HG03558 (cell line): Measurements from ENCODE around the gene NUP42.
"Not testable (repeated sequence)": the region's sequence is repeated elsewhere in the genome, so short reads cannot be mapped to it uniquely, and the experiment has no call there.

ENCODE experiments used
- ATAC-seq: cut with Tn5 transposase; IDR thresholded peaks from one replicate; pipeline ENCODE4 v1.9.1; 2021; ENCODE audit warnings: moderate number of reproducible peaks; ENCODE audit not compliant: unreplicated experiment; ENCODE audit errors: extremely low read depth

Gene NUP42, protein sequence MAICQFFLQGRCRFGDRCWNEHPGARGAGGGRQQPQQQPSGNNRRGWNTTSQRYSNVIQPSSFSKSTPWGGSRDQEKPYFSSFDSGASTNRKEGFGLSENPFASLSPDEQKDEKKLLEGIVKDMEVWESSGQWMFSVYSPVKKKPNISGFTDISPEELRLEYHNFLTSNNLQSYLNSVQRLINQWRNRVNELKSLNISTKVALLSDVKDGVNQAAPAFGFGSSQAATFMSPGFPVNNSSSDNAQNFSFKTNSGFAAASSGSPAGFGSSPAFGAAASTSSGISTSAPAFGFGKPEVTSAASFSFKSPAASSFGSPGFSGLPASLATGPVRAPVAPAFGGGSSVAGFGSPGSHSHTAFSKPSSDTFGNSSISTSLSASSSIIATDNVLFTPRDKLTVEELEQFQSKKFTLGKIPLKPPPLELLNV

DNA sequence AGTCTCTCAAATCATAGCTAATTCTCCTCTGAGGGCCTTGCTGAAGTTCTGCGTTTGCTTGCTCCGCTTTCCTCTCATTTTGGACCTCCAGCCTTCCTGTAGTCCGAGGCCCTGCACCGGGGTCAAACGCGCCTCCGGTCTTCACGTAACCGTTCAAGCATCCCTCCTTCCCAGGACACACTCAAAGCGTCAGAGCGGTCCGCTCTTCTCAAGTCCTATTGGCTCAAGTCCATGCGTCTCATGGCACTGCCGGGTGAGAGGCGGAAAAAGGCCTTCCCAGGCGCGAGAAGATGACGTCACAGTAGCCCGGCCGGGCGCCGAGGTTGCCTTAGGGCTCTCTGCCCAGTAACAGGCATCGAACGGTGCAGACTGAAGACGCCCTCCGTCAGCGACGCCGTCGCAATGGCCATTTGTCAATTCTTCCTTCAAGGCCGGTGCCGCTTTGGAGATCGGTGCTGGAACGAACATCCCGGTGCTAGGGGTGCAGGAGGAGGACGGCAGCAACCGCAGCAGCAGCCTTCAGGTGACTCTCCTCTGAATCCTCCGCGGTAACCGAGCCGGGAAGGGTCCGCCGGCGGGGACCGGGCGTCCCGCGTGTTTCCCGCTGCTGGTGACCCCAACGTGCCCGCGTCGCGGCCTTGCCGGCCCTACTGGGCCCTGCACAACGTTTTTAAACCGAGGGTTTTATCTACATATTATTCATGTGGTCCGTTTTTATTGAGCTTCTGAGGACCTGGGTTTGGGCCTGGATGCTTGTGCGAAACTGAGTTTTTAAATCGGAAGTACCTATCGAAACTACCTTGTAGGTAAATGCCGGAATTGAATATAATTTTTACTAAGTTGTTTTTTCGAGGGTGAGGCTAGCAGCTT, at the start of gene NUP42:
TSS of gene NUP42 (plus strand) at position 365 of the 870 bp plus-strand sequence. CDS start at position 403, 38 bp downstream.
- ATAC-seq = peak; percentile 94

DNA sequence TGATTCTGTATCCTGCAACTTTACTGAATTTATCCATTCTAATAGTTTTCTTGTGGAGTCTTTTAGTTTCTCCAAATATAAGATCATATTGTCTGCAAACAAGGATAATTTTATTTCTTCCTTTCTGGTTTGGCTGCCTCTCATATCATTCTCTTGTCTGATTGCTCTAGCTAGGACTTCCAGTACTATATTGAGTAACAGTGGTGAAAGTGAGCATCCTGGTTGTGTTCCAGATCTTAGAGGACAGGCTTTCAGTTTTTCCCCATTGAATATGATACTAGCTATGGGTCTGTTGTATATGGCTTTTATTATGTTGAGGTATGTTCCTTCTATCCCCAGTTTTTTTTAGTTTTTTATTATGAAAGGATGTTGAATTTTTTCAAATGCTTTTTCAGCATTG, 48.1 kb upstream of the NUP42 start:
- ATAC-seq = no peak

DNA sequence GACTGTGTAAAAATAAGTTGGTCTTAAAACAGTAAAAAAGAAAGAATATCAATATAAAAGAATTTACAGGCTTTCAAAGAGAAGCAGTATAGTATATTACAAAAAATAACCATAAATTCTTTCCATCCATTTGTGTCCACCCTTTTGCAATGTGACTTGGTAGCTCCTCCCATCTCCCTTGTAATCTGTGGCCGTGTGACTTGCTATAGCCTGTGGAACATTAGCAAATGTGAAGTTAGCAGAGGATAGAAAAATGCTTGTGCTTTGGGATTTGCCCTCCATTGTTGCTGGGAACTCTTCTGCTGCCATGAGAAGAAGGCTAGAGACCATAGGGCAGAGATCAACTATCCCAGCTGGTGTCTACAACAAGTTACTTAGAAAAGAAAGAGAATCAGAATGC, 46.1 kb upstream of the NUP42 start:
- ATAC-seq = no peak

DNA sequence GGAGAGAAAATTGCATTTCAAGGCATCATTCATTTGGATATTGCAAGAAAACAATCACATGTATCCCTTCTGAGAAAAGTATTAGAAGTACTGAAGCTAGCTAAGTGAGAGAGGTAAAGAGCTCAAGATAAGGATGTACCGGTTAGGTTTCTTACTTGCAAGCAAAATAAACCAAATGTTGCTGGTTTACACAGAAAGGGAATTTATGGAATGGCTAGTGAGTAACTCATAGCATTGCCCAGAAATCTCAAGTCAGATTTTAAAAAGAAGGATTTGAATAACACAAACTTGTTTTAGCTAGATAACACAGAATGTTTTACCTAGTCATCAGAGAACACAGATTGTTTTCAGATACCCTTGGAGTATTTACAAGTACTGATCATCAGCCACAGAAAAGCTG, 45.6 kb upstream of the NUP42 start:
- no peak for ATAC-seq

DNA sequence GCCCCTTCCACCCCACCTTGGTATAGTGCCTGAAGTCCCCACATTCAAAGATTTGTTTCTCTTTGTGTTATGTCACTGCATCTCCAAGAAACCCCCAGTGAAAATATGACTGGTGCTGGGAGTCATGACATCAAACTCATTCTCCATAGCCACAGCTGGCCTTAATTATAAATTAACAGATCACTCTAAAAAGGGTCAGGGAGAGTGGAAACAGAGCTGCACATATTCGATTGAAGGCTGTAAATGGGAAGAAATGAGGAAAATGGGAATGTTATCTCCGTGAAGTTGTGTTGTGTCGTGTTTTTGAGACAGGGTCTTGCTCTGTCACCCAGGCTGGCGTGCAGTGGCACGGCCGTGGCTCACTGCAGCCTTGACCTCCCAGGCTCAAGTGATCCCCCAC, 24.2 kb upstream of the NUP42 start:
- ATAC-seq = no peak

DNA sequence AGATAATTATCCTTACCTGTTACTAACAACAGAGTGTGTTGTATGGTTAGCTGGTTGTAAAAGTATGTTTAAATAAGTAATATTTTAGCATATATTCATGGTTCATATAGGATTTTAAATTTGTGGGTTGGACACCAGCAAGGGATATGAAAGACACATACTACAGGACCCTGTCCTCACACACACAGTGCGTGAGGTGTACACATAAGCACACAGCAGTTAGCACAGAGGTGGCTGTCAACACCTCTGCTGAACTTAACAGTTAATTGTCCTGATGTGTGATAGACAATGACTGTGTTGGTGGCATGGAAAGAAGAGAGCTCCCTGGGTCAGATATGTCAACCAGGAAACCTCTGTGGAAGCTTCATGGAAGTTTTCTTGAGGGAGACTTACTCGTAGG, 23.3 kb upstream of the NUP42 start:
- no peak for ATAC-seq

DNA sequence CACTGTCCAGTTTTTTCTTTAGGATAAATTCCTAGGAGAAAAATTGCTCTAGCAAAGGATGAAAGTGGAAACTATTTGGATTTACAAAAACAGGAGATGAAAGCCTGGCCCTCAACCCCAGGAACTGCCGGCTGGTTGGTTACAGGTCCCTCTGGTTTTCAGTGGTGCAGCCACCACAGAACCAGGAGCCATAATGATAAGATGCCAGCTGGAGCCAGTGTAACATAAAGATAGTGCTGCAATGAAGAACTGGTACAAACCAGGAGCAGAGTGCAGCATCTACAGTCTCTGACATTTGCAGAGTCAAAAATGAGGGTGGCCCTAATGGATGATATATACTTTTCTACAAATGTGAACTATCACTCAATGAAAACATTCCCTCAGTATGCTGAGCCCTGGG, 20.4 kb upstream of the NUP42 start:
- ATAC-seq = no peak

DNA sequence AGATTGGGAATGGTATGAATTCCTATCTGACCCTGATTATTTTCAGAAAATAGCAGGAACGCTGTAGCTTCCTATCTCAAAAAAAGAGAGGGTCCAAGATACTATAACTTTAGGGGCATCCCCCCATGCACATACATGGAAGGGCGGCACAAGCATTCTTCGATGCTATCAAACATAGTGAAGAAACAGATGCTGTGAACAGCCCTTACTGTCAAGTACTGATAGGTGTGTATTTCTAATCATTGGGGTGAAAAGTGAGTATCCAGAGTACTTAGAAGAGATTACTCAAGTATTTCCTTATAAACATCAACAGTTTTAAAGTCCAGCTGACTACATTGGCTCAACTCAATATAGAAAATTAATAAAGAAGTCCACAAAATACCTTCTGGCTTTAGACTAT, 17.0 kb upstream of the NUP42 start:
- ATAC-seq = no peak

DNA sequence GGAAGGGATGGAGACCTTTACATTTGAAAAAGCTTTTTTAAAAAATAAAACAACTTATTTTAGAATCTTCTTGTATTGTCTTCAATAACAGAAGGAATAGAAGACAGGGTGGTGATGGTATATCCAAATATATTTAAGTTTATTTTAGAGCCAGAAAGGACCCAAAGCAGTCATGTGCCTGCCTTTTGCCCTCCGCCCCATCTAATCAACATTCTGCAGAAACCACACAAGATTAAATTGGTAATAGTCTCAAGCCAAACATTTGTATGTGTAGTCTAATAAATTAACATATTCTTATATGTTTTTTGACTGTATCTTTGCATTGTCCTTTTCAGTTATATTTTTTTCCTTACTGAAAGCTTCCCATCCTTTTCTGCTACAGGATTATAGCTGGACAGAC, 16.5 kb upstream of the NUP42 start:
- ATAC-seq = no peak

DNA sequence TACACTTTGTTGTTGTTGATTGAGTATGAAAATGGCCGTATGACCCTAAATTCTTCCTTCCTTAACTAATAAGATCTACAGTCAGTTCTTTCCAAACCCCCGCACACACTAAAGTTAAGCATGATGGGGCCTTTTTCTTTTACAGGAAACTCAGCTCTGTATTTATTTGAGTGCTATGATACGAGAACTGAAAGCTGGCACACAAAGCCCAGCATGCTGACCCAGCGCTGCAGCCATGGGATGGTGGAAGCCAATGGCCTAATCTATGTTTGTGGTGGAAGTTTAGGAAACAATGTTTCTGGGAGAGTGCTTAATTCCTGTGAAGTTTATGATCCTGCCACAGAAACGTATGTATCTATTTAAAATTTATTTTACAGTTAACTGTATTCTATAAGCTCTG, 14.2 kb upstream of the NUP42 start:
- ATAC-seq = no peak

DNA sequence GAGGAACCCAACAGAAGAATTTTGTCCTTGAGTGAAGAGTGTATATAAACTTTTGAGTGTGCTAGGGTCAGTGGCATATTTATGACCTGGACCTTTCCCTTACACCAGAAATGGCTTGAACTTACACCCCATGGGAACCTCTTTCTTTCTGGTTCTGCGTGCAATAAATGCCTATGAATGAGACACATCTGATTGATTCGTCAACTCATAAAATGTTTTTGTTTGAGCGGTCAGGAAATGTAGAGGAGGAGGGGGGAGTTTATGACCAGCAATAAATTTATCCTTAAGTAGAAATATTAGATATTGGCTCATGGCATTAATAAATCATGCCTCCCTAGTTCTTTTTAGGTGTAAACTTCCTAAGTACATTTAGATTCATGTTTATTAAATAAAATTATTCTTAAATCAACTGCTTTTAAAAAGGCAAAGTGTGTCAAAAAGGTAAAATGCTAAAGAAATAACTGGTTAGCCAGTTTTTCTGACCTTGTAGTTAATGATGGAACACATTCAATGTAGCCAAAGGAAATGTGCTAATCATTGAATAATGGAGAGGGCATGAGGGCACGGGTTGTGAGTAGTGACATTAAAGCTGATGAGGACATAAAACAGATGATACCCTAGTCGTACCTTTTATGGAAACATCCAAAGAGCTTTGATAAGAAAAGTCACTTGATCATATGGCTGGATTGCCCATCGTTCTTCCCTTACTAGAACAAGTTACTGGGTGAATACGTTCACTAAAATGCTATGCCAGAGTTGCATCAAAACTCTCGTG, 13.6 kb upstream of the NUP42 start:
- ATAC-seq = no peak

DNA sequence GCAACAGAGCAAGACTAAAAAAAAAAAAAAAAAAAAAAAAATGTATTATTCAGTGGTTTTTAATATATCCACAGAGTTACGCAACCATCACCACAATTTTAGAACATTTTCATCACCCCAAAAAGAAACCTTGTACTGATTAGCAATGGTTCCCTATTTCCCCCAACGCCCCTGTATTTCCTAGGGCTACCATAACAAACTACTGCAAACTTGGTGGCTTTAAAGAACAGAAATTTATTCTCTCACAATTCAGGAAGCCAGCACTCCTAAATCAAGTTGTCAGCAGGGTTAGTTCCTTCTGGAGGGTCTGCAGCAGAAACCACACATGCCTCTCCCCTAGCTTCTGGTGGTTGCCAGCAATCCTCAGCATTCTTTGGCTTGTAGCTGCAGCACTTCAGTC, 5.9 kb upstream of the NUP42 start:
- no peak for ATAC-seq

DNA sequence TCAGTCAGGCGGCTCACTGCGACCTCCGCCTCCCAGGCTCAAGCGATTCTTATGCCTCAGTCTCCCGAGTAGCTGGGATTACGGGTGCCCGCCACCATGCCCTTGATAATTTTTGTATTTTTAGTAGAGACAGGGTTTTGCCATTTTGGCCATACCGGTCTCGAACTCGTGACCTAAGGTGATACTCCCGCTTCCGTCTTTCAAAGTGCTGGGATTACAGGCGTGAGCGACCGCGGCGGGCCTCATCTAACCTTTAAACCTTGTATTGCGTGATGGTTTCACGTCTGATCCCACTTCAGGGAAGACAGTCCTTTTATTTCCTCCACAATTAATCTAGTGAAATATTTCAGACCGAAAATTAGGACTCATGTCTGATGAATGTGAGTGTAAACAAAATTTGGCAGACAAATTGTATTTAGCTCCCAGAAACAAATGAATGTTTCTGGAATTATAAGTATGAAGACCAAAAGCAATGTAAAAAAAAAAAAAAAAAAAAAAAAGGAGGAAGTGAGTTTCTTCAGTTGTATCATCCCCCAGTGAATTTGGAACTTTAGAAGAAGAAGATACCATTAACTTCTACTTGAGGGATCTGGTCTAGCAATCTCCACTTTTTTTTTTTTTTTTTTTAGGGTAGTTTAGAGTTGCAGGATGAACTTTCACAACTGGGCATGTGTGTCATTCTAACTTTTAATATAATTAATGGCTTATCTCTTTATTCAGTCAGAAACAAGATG, 1.6 kb downstream of the NUP42 start:
- no peak for ATAC-seq

DNA sequence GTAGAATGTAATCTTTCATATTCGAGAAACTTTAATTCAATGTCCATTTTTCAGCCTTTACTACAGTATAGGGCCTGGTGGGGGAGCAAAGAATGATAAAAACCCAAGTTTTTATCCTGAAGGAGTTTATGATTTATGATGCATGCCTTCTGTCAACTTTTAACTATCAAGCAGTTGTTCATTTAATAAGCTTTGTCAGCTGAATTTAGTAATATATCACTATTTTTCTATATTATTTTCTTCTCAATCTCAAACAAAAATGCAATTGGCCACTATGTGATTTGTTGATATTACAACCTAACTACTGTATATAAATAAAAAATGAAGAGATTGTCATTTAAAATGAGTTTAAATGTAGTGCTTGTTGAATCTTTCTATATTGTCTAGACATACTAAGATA, 2.4 kb downstream of the NUP42 start:
- no peak for ATAC-seq

DNA sequence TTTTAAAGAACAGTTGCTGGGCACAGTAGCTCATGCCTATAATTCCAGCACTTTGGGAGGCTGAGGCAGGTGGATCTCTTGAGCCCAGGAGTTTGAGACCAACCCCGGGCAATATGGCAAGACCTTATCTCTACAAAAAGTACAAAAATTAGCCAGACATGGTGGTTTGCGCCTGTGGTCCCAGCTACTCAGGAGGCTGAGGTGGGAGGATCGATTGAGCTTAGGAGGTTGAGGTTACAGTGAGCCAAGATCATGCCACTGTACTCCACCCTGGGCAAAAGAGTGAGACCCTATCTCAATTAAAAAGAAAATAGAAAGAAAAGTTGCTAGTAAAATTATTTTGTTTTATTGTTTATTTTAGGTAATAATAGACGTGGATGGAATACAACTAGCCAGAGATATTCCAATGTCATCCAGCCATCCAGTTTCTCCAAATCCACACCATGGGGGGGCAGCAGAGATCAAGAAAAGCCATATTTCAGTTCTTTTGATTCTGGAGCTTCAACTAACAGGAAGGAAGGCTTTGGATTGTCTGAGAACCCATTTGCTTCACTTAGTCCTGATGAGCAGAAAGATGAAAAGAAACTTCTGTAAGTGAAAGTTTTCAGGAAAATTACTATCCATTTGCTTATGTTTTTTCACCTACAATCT, 3.0 kb downstream of the NUP42 start:
- ATAC-seq = no peak

DNA sequence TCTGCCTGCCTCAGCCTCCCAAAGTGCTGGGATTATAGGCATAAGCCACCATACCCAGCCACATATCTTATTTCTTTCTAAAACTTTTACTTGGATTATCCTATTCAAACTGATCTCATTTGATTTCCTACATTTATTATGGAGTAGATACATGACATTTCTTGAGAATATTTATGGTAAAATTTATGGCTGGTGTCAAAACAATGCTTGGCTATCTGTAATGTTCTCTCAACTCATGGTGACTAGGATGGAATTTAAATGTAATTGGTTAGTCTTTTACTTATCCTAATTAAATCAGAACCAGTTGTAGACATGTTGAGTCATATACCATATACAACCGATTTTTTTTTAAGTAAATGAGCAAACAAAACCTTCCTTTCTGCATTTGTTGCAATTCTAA, 4.1 kb downstream of the NUP42 start:
- ATAC-seq = no peak

DNA sequence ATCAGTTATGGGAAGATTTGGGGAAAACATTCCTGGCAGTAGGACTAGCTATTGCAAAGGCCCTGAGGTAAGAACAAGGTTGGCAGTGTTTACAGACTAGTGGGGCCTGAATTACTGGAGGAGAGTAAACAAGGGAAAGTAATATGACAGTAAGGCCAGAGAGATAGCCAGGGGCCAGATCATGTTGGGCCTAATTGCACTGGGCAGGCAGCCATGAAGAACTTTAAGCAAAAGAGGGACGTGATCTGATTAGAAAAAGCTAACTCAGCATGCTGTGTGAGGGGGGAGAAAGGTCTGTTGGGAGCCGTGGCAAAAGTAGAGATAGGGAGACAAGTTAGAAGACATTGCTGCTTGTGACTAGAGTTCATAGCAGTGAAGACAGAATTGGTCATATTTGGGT, 9.2 kb downstream of the NUP42 start:
- ATAC-seq = no peak

DNA sequence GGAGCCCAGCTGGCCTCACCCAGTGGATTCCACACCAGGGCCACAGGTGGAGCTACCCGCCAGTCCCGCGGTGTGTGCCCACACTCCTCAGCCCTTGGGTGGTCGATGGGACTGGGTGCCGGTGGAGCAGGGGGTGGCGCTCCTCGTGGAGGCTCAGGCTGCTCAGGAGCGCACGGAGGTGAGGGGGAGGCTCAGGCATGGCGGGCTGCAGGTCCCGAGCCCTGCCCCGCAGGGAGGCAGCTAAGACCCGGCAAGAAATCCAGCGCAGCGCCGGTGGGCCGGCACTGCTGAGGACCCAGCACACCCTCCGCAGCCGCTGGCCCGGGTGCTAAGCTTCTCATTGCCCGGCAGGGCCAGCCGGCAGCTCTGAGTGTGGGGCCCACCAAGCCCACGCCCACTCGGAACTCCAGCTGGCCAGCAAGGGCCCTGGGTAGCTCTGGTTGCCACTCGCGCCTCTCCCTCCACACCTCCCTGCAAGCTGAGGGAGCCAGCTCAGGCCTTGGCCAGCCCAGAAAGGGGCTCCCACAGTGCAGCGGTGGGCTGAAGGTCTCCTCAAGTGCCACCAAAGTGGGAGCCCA, 11.9 kb downstream of the NUP42 start:
- not testable (repeated sequence) for ATAC-seq

DNA sequence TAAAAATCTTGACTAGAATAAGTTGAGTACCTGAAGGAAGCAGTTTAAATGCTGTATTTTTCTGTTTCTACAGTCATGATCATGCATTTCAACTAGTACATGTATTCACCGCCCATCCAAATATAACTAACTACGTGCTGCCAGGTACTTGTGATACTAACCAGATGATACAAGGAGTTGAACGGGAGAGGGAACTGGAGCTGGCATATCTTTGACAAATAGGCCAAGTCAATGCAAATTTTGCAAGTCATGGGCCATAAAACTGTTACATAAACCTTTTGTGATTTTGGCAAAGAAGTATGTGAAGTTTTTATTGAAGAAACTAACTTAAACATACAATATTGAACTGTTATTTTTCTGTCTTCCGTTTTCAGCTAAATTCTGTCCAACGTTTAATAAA, 14.5 kb downstream of the NUP42 start:
- ATAC-seq = no peak
